Neural cell (in vitro differentiated cells): ENCODE results near the gene AGBL5. TPM values are rescaled to one million over a fixed set of nuclear protein-coding genes. Genes with fewer than 3 reads are reported as not detected.

Experiments
- H2AFZ ChIP-seq: fragments of 200-600, 300-800 bp; sonication (generic), shearing (Covaris generic); 2 replicates; pipeline ENCODE4 v1.6.0; 2014; ENCODE audit warnings: low read depth, mild to moderate bottlenecking, antibody characterized with exemption, low read length, moderate library complexity
- H3F3A ChIP-seq: fragments of 200-600 bp; shearing (Covaris generic); 2 replicates; pipeline ENCODE4 v1.6.1; 2016; ENCODE audit warnings: mild to moderate bottlenecking, moderate library complexity, mixed read lengths, antibody characterized with exemption, low read length; ENCODE audit not compliant: insufficient read depth, poor library complexity, severe bottlenecking
- H3K27ac ChIP-seq: fragments of 200-600, 300-800 bp; sonication (generic), shearing (Covaris generic); 2 replicates; pipeline ENCODE4 v1.5.1; 2014; ENCODE audit warnings: mild to moderate bottlenecking, low read length, moderate library complexity
- H3K27me3 ChIP-seq: fragments of 300-800, 200-600 bp; sonication (generic), shearing (Covaris generic); 2 replicates; pipeline ENCODE4 v1.6.0; 2014; ENCODE audit warnings: mild to moderate bottlenecking, low read depth, low read length, moderate library complexity; ENCODE audit not compliant: insufficient read depth
- H3K36me3 ChIP-seq: fragments of 300-800, 200-600 bp; sonication (generic), shearing (Covaris generic); 2 replicates; pipeline ENCODE4 v1.5.1; 2014; ENCODE audit warnings: mild to moderate bottlenecking, antibody characterized with exemption, low read length, moderate library complexity; ENCODE audit not compliant: insufficient read depth
- H3K4me2 ChIP-seq: fragments of 300-800, 200-600 bp; sonication (generic), shearing (Covaris generic); 2 replicates; pipeline ENCODE4 v1.6.0; 2014; ENCODE audit warnings: mild to moderate bottlenecking, low read length
- H3K4me3 ChIP-seq: fragments of 300-800, 200-600 bp; sonication (generic), shearing (Covaris generic); 2 replicates; pipeline ENCODE4 v1.5.1; 2014; ENCODE audit warnings: mild to moderate bottlenecking, low read length, moderate library complexity
- H3K79me2 ChIP-seq: fragments of 200-600 bp; shearing (Covaris generic); replicated peaks from 2 replicates; pipeline ENCODE4 v1.6.0; 2014; ENCODE audit warnings: mild to moderate bottlenecking, low read length, moderate library complexity; ENCODE audit not compliant: insufficient read depth
- H3K9ac ChIP-seq: fragments of 300-800, 200-600 bp; sonication (generic), shearing (Covaris generic); 2 replicates; pipeline ENCODE4 v1.6.1; 2016; ENCODE audit warnings: mild to moderate bottlenecking, low read length, mixed read lengths
- H3K9me2 ChIP-seq: fragments of 200-600 bp; shearing (Covaris generic); 2 replicates; pipeline ENCODE4 v1.6.1; 2016; ENCODE audit warnings: mild to moderate bottlenecking, low read length, mixed read lengths; ENCODE audit not compliant: insufficient read depth
- H3K9me3 ChIP-seq: fragments of 200-600, 300-800 bp; sonication (generic), shearing (Covaris generic); 2 replicates; pipeline ENCODE4 v1.6.1; 2016; ENCODE audit warnings: mild to moderate bottlenecking, mixed run types, low read length, moderate library complexity, mixed read lengths
- H4K20me1 ChIP-seq: fragments of 200-600 bp; shearing (Covaris generic); 2 replicates; pipeline ENCODE4 v1.6.1; 2016; ENCODE audit warnings: mild to moderate bottlenecking, mixed run types; ENCODE audit not compliant: insufficient read depth
- EP300 ChIP-seq: fragments of 450-650 bp; conservative IDR thresholded peaks from 2 replicates; pipeline ENCODE4 v1.6.1; 2014; ENCODE audit warnings: antibody characterized with exemption, mild to moderate bottlenecking, moderate library complexity; ENCODE audit not compliant: poor library complexity, severe bottlenecking
- EZH2 ChIP-seq: fragments of 200-600, 300-800 bp; shearing (Covaris generic), sonication (generic); IDR thresholded peaks from 2 replicates; pipeline ENCODE4 v1.6.1; 2014; ENCODE audit warnings: antibody characterized with exemption, low read length, borderline replicate concordance, mild to moderate bottlenecking; ENCODE audit not compliant: insufficient read depth, poor library complexity, severe bottlenecking
- MXI1 ChIP-seq: fragments of 450-650 bp; conservative IDR thresholded peaks from 2 replicates; pipeline ENCODE4 v1.6.1; 2014; ENCODE audit warnings: antibody characterized with exemption, mild to moderate bottlenecking; ENCODE audit not compliant: poor library complexity, severe bottlenecking
- POLR2AphosphoS5 ChIP-seq: IDR thresholded peaks from 2 replicates; pipeline ENCODE4 v1.6.1; 2012
- RAD21 ChIP-seq: fragments of 450-650 bp; conservative IDR thresholded peaks from 2 replicates; pipeline ENCODE4 v1.6.1; 2014; ENCODE audit warnings: antibody characterized with exemption, mild to moderate bottlenecking, moderate library complexity
- SMC3 ChIP-seq: fragments of 450-650 bp; conservative IDR thresholded peaks from 2 replicates; pipeline ENCODE4 v1.6.1; 2014; ENCODE audit warnings: antibody characterized with exemption, mild to moderate bottlenecking, moderate library complexity; ENCODE audit not compliant: poor library complexity
- TAF1 ChIP-seq: IDR thresholded peaks from 2 replicates; pipeline ENCODE4 v1.6.1; 2012; ENCODE audit warnings: low read depth
- polyA plus RNA-seq: library from polyadenylated mRNA; depleted of rRNA; stranded (reverse); fragments of >200 nt; gene quantifications from 2 replicates; pipeline ENCODE4 v1.2.3, GENCODE V29; 2014
- TF ChIP-seq, protein P1 (sequence below): fragments of 450-650 bp; IDR thresholded peaks from 2 replicates; pipeline ENCODE4 v1.5.1; 2014; ENCODE audit warnings: antibody characterized with exemption, mild to moderate bottlenecking, moderate library complexity; ENCODE audit not compliant: poor library complexity, severe bottlenecking
- TF ChIP-seq, protein P2 (sequence below): IDR thresholded peaks from 2 replicates; pipeline ENCODE4 v1.6.1; 2012; ENCODE audit warnings: borderline replicate concordance

Gene AGBL5
- polyA plus RNA-seq, 1 donor from 2014 or later: 34.3 TPM

DNA sequence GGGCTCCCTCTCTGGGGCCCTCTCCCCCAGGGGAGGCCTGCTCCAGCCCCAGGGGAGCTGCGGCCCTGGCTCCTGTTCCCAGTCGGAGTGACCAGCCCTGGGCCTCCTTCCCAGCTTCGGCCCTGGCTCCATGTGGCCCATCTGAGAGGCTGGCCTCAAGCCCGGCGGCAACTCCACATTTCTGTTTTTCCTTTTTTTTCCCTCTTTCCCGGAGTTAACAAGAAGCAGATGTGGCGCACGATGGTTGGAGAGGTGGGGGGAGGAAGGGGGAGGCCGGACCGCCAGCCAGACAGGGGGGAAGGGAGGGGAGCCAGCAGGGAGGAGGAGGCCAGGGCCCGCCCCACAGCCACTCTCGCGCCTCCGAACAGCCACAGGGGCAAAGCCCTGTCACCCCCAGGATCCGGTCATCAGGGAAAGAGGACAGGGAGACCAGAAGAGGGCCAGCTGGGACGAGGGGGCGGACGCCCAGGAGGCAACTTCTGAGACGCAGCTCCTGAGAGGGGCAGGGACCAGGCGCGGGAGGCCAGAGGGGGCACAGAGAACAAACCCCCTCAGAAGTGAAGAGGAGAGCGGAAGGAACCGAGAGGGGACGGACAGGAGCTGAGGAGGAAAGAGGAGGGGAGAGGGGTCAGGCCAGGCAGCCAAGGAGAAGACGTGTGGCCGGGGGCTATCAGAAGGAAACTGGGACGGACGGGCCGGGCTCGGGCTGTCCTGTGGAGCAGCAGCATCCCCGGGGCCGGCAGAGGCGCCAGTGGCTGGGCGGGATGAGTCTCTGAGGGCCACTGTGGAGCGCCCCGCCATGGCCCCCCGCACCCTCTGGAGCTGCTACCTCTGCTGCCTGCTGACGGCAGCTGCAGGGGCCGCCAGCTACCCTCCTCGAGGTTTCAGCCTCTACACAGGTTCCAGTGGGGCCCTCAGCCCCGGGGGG, 27.1 kb downstream of the AGBL5 start, which contains the start of gene EMILIN1:
TSS of gene EMILIN1 (plus strand) at position 349 of the 928 bp plus-strand sequence. CDS start at position 800, 451 bp downstream.
- Histone ChIP-seq H3K36me3 (no peaks in the 10 kb centered on the region), H3K9ac (no peak within 1 kb of the TSS), H3K79me2 (no peaks in the 10 kb centered on the region), H3K27me3 (no peaks in the 10 kb centered on the region), H3K4me2 (no peak within 1 kb of the TSS), H3K9me3 (no peaks in the 10 kb centered on the region), H2AFZ (no peak within 1 kb of the TSS), H3F3A (no peaks in the 10 kb centered on the region), H3K9me2 (no peaks in the 10 kb centered on the region), H3K27ac (no peak within 1 kb of the TSS), H3K4me3 (no peak within 1 kb of the TSS), H4K20me1 (no peaks in the 10 kb centered on the region)
- no peak for TF ChIP-seq EZH2
- TF ChIP-seq EP300: no peak

DNA sequence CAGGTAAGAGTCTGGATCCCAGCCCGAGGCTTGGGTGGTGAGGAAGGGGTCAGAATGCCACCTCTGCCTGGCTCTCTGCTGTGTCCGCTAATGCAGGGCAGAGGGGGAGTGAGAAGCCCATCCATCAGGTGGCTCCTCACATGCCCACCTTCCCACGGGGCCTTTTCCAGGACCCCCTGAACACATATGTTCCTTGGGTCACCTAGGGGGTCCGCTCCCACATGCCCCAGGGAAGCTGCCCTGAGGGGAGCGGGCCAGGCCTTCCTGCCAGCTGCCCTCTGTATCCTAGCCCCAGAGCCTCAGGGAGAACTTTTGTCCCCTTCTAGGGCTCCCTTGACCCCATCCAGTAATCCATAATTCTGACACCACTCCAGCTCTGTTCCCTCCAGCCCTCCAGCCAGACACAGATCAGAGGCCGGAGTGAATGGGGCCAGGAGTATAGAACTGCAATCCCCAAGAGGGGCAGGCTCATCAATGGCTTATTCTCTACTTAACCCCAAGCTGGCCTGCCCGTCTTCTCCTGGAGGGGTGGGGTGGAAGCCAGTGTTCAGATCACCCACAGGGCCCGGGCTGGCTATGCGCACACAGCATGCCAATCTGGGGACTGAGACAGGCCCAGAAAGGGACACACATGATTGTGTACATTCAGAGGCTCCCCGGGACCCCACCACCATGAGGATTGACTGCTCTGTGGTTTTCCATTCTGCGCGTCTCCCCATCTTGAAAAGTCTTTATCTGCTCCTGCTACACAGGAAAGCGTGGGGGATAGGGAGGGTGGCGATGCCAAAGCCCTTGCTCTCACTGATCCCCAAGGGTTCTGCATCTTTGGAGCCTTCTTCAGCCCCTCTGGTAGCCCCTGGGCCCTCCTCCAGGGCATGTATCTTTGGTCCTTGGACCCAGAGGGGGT, 28.0 kb downstream of the AGBL5 start:
- TF ChIP-seq SMC3: no peak
- TF ChIP-seq, protein P1, sequence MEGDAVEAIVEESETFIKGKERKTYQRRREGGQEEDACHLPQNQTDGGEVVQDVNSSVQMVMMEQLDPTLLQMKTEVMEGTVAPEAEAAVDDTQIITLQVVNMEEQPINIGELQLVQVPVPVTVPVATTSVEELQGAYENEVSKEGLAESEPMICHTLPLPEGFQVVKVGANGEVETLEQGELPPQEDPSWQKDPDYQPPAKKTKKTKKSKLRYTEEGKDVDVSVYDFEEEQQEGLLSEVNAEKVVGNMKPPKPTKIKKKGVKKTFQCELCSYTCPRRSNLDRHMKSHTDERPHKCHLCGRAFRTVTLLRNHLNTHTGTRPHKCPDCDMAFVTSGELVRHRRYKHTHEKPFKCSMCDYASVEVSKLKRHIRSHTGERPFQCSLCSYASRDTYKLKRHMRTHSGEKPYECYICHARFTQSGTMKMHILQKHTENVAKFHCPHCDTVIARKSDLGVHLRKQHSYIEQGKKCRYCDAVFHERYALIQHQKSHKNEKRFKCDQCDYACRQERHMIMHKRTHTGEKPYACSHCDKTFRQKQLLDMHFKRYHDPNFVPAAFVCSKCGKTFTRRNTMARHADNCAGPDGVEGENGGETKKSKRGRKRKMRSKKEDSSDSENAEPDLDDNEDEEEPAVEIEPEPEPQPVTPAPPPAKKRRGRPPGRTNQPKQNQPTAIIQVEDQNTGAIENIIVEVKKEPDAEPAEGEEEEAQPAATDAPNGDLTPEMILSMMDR: no peak
- no peak for TF ChIP-seq MXI1
- TF ChIP-seq POLR2AphosphoS5: no peak
- TF ChIP-seq EZH2: no peak
- no peak for TF ChIP-seq EP300
- TF ChIP-seq RAD21: no peak
- TF ChIP-seq, protein P2, sequence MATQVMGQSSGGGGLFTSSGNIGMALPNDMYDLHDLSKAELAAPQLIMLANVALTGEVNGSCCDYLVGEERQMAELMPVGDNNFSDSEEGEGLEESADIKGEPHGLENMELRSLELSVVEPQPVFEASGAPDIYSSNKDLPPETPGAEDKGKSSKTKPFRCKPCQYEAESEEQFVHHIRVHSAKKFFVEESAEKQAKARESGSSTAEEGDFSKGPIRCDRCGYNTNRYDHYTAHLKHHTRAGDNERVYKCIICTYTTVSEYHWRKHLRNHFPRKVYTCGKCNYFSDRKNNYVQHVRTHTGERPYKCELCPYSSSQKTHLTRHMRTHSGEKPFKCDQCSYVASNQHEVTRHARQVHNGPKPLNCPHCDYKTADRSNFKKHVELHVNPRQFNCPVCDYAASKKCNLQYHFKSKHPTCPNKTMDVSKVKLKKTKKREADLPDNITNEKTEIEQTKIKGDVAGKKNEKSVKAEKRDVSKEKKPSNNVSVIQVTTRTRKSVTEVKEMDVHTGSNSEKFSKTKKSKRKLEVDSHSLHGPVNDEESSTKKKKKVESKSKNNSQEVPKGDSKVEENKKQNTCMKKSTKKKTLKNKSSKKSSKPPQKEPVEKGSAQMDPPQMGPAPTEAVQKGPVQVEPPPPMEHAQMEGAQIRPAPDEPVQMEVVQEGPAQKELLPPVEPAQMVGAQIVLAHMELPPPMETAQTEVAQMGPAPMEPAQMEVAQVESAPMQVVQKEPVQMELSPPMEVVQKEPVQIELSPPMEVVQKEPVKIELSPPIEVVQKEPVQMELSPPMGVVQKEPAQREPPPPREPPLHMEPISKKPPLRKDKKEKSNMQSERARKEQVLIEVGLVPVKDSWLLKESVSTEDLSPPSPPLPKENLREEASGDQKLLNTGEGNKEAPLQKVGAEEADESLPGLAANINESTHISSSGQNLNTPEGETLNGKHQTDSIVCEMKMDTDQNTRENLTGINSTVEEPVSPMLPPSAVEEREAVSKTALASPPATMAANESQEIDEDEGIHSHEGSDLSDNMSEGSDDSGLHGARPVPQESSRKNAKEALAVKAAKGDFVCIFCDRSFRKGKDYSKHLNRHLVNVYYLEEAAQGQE: no peak
- no peak for TF ChIP-seq TAF1
- Histone ChIP-seq H3K4me3 (no peak overlapping the region), H3F3A (no peaks in the 10 kb centered on the region), H3K79me2 (no peaks in the 10 kb centered on the region), H3K9me3 (no peaks in the 10 kb centered on the region), H3K36me3 (no peaks in the 10 kb centered on the region), H4K20me1 (no peaks in the 10 kb centered on the region), H3K9me2 (no peaks in the 10 kb centered on the region), H3K4me2 (no peak overlapping the region), H3K27ac (no peak overlapping the region), H3K27me3 (no peaks in the 10 kb centered on the region), H2AFZ (no peak overlapping the region), H3K9ac (no peak overlapping the region)
